VCaP (cell line): ENCODE results near the gene TRIO.

Experiments used
- H3K27ac ChIP-seq: fragments of 450-650 bp; 2 replicates; pipeline ENCODE4 v1.5.1; 2017
- CTCF ChIP-seq: fragments of 450-650 bp; conservative IDR thresholded peaks from 2 replicates; pipeline ENCODE4 v1.5.1; 2017; ENCODE audit warnings: mild to moderate bottlenecking, moderate library complexity

Gene TRIO

GRCh38 chr5:14328144-14328543, 185.0 kb downstream of the TRIO start:
- no peak for TF ChIP-seq CTCF
- no peak overlapping the region for H3K27ac ChIP-seq

- no peak for TF ChIP-seq CTCF
- H3K27ac ChIP-seq = no peak overlapping the region
Observed at GRCh38 chr5:14330291-14330690, 187.1 kb downstream of the TRIO start.

- no peak overlapping the region for H3K27ac ChIP-seq
- no peak for TF ChIP-seq CTCF
Observed at GRCh38 chr5:14330729-14331385, 187.7 kb downstream of the TRIO start.

GRCh38 chr5:14331386-14331781, 188.2 kb downstream of the TRIO start:
- TF ChIP-seq CTCF = no peak
- no peak overlapping the region for H3K27ac ChIP-seq

GRCh38 chr5:14332038-14332631, 189.0 kb downstream of the TRIO start:
- peak overlapping the region; percentile 36 for H3K27ac ChIP-seq
- TF ChIP-seq CTCF = no peak

GRCh38 chr5:14332746-14333145, 189.6 kb downstream of the TRIO start:
- peak overlapping the region; percentile 36 for H3K27ac ChIP-seq
- no peak for TF ChIP-seq CTCF

GRCh38 chr5:14337593-14337992, 194.5 kb downstream of the TRIO start:
- H3K27ac ChIP-seq = 0 out of 2 replicates have a peak overlapping the region, but pooled peaks have one; percentile 48
- TF ChIP-seq CTCF = no peak
